ENCODE results near the gene SEPTIN10.

Gene SEPTIN10

DNA sequence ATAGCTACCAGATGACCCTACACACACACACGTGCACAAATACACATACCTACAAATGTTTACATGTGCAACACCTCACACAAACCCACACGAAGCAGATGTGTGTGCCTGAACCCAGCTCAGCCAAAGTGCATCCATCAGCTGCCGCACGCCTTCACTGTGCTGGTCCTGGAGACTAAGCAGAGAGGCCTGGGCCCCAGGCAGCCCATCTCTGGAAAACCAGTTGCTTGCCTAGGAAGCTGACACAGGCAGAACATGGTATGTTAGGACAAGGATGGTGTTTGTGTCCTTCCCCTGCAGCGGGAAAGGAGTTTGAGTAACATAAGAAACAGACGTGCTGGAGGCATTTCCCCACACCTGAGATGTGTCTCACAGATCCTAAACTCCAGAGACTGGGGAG is 86.7 kb downstream of the SEPTIN10 start:
- ATAC-seq = no peak
- TF ChIP-seq ISL1 (CRISPR knock-in tag; IDR thresholded peaks at IDR 0.05) (no peak), ZFP3 (CRISPR knock-in tag; IDR thresholded peaks at IDR 0.05) (no peak)

DNA sequence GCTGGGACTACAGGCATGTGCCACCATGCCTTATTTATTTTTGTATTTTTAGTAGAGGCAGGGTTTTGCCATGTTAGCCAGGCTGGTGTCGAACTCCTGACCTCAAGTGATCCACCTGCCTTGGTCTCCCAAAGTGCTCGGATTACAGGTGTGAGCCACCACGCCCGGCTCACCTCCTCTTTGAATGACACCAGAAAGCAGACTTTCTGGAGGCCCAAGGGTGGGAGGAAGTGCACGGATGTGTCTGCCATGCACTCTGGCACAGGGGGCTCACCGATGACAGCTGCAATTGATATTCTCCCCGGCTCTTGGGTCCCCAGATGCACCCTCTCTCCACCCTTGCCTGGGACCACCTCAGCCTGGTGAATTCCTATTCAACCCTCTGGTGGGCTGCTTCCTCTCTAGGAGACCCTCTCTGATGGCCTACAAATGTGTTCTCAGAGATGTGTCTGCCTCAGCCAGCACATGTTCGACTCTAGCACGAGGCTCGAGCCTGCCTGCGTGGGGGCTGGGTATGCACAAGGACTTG is 87.3 kb downstream of the SEPTIN10 start:
- TF ChIP-seq, protein P1, sequence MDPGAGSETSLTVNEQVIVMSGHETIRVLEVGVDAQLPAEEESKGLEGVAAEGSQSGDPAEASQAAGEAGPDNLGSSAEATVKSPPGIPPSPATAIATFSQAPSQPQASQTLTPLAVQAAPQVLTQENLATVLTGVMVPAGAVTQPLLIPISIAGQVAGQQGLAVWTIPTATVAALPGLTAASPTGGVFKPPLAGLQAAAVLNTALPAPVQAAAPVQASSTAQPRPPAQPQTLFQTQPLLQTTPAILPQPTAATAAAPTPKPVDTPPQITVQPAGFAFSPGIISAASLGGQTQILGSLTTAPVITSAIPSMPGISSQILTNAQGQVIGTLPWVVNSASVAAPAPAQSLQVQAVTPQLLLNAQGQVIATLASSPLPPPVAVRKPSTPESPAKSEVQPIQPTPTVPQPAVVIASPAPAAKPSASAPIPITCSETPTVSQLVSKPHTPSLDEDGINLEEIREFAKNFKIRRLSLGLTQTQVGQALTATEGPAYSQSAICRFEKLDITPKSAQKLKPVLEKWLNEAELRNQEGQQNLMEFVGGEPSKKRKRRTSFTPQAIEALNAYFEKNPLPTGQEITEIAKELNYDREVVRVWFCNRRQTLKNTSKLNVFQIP (CRISPR knock-in tag; IDR thresholded peaks at IDR 0.05; ENCODE audit: borderline replicate concordance, low read depth) = no peak
- TF ChIP-seq ESRRG (CRISPR knock-in tag; IDR thresholded peaks at IDR 0.05) (no peak), TCF4 (CRISPR knock-in tag; IDR thresholded peaks at IDR 0.05; ENCODE audit: borderline replicate concordance) (no peak), ZNF565 (CRISPR knock-in tag; conservative IDR thresholded peaks at IDR 0.05; ENCODE audit: low read depth) (no peak), ZFP3 (CRISPR knock-in tag; IDR thresholded peaks at IDR 0.05) (no peak), SNAI2 (CRISPR knock-in tag; IDR thresholded peaks at IDR 0.05) (no peak), BACH2 (CRISPR knock-in tag; IDR thresholded peaks at IDR 0.05; ENCODE audit: borderline replicate concordance) (no peak), PPARA (CRISPR knock-in tag; IDR thresholded peaks at IDR 0.05; ENCODE audit: borderline replicate concordance) (no peak), GLIS3 (CRISPR knock-in tag; IDR thresholded peaks at IDR 0.05) (no peak), ARNTL (CRISPR knock-in tag; IDR thresholded peaks at IDR 0.05; ENCODE audit: borderline replicate concordance, low read depth) (no peak), CSDC2 (CRISPR knock-in tag; IDR thresholded peaks at IDR 0.05) (no peak), ZNF70 (CRISPR knock-in tag; IDR thresholded peaks at IDR 0.05) (no peak), RARB (CRISPR knock-in tag; IDR thresholded peaks at IDR 0.05) (no peak), TOX (CRISPR knock-in tag; IDR thresholded peaks at IDR 0.05; ENCODE audit: borderline replicate concordance) (no peak), OSR1 (CRISPR knock-in tag; IDR thresholded peaks at IDR 0.05) (no peak), ZC3H10 (CRISPR knock-in tag; IDR thresholded peaks at IDR 0.05) (no peak), ISL1 (CRISPR knock-in tag; IDR thresholded peaks at IDR 0.05) (no peak)
- TF ChIP-seq, protein P2, sequence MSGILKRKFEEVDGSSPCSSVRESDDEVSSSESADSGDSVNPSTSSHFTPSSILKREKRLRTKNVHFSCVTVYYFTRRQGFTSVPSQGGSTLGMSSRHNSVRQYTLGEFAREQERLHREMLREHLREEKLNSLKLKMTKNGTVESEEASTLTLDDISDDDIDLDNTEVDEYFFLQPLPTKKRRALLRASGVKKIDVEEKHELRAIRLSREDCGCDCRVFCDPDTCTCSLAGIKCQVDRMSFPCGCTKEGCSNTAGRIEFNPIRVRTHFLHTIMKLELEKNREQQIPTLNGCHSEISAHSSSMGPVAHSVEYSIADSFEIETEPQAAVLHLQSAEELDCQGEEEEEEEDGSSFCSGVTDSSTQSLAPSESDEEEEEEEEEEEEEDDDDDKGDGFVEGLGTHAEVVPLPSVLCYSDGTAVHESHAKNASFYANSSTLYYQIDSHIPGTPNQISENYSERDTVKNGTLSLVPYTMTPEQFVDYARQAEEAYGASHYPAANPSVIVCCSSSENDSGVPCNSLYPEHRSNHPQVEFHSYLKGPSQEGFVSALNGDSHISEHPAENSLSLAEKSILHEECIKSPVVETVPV (CRISPR knock-in tag; IDR thresholded peaks at IDR 0.05) = no peak
- no peak for ATAC-seq

DNA sequence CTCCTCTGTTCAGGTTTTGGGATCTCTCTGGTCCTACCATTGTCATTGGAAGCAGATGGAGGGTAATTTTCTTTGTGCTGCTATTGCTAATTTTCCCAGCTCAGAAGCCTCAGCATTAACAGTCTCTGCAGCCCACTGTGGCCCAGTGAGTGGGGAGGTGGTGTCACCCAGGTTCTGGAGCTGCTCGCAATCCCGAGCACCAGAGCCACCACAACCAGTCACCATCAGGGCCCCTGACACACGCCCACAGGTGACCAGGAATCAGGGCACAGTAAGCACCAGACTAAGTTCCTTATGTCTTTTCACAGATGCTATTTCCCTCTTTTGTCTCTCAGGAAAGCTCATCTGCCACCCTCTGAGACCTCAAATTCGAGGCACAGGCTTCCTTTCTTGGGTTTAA is 87.9 kb downstream of the SEPTIN10 start:
- no peak for ATAC-seq
- no peak for TF ChIP-seq ZFP30 (CRISPR knock-in tag; IDR thresholded peaks at IDR 0.05)

DNA sequence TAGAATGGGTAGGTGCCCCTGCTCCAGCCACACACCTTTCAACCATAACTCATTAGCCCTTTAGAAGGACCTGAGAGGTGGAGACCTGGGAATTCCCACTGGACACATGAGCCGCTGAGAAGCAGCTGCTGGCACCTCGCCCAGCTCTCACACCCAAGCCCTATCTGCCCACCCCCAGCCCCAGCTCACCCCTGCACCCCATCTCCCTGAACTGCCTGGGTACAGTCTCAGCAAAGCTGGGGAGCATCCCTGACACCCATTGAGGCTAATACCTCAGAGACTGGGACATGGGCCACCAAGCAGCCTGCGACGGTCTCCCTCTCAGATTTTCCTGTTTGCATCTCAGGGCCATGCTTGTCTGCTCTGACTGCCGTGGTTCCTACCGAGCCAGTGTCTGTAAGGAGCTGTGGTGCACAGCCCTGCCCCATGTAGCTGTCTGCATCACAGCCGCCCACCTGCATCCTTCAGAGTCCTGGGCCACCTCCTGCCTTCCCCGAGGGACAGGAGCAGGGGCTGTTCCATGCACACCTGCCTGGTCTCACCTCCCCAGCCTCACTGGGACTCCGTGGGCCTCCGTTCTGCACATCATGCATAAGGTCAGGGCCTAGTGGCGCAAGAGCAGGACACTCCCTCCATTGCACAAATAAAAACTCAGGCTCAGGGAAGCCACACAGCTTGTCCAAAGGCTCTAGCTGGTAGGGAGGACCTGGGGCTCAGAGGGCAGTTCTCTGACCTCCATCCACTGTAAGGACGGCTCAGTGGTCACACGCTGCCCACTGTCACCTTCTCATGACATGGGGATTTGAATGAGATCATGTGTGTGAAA is 90.0 kb downstream of the SEPTIN10 start:
- no peak for ATAC-seq
- TF ChIP-seq OSR1 (CRISPR knock-in tag; IDR thresholded peaks at IDR 0.05) (no peak), ZNF70 (CRISPR knock-in tag; IDR thresholded peaks at IDR 0.05) (no peak), ISL1 (CRISPR knock-in tag; IDR thresholded peaks at IDR 0.05) (no peak), BACH2 (CRISPR knock-in tag; IDR thresholded peaks at IDR 0.05; ENCODE audit: borderline replicate concordance) (no peak), ZFP30 (CRISPR knock-in tag; IDR thresholded peaks at IDR 0.05) (no peak), ZNF8 (CRISPR knock-in tag; IDR thresholded peaks at IDR 0.05) (no peak), ZC3H10 (CRISPR knock-in tag; IDR thresholded peaks at IDR 0.05) (no peak), ZNF565 (CRISPR knock-in tag; conservative IDR thresholded peaks at IDR 0.05; ENCODE audit: low read depth) (no peak), TOX (CRISPR knock-in tag; IDR thresholded peaks at IDR 0.05; ENCODE audit: borderline replicate concordance) (no peak), GLIS3 (CRISPR knock-in tag; IDR thresholded peaks at IDR 0.05) (no peak), ESRRG (CRISPR knock-in tag; IDR thresholded peaks at IDR 0.05) (no peak), SNAI2 (CRISPR knock-in tag; IDR thresholded peaks at IDR 0.05) (no peak), RARB (CRISPR knock-in tag; IDR thresholded peaks at IDR 0.05) (no peak)
- TF ChIP-seq, protein P3, sequence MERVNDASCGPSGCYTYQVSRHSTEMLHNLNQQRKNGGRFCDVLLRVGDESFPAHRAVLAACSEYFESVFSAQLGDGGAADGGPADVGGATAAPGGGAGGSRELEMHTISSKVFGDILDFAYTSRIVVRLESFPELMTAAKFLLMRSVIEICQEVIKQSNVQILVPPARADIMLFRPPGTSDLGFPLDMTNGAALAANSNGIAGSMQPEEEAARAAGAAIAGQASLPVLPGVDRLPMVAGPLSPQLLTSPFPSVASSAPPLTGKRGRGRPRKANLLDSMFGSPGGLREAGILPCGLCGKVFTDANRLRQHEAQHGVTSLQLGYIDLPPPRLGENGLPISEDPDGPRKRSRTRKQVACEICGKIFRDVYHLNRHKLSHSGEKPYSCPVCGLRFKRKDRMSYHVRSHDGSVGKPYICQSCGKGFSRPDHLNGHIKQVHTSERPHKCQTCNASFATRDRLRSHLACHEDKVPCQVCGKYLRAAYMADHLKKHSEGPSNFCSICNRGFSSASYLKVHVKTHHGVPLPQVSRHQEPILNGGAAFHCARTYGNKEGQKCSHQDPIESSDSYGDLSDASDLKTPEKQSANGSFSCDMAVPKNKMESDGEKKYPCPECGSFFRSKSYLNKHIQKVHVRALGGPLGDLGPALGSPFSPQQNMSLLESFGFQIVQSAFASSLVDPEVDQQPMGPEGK (CRISPR knock-in tag; IDR thresholded peaks at IDR 0.05; ENCODE audit: borderline replicate concordance) = no peak
- TF ChIP-seq, protein P1 (CRISPR knock-in tag; IDR thresholded peaks at IDR 0.05; ENCODE audit: borderline replicate concordance, low read depth) = no peak
- TF ChIP-seq, protein P4, sequence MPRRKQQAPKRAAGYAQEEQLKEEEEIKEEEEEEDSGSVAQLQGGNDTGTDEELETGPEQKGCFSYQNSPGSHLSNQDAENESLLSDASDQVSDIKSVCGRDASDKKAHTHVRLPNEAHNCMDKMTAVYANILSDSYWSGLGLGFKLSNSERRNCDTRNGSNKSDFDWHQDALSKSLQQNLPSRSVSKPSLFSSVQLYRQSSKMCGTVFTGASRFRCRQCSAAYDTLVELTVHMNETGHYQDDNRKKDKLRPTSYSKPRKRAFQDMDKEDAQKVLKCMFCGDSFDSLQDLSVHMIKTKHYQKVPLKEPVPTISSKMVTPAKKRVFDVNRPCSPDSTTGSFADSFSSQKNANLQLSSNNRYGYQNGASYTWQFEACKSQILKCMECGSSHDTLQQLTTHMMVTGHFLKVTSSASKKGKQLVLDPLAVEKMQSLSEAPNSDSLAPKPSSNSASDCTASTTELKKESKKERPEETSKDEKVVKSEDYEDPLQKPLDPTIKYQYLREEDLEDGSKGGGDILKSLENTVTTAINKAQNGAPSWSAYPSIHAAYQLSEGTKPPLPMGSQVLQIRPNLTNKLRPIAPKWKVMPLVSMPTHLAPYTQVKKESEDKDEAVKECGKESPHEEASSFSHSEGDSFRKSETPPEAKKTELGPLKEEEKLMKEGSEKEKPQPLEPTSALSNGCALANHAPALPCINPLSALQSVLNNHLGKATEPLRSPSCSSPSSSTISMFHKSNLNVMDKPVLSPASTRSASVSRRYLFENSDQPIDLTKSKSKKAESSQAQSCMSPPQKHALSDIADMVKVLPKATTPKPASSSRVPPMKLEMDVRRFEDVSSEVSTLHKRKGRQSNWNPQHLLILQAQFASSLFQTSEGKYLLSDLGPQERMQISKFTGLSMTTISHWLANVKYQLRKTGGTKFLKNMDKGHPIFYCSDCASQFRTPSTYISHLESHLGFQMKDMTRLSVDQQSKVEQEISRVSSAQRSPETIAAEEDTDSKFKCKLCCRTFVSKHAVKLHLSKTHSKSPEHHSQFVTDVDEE (CRISPR knock-in tag; IDR thresholded peaks at IDR 0.05) = no peak
- TF ChIP-seq, protein P5, sequence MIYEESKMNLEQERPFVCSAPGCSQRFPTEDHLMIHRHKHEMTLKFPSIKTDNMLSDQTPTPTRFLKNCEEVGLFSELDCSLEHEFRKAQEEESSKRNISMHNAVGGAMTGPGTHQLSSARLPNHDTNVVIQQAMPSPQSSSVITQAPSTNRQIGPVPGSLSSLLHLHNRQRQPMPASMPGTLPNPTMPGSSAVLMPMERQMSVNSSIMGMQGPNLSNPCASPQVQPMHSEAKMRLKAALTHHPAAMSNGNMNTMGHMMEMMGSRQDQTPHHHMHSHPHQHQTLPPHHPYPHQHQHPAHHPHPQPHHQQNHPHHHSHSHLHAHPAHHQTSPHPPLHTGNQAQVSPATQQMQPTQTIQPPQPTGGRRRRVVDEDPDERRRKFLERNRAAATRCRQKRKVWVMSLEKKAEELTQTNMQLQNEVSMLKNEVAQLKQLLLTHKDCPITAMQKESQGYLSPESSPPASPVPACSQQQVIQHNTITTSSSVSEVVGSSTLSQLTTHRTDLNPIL (CRISPR knock-in tag; IDR thresholded peaks at IDR 0.05; ENCODE audit: low read depth) = no peak
